ENCODE data around the gene PCBP3. TPM values are rescaled to one million over a fixed set of nuclear protein-coding genes. Genes with fewer than 3 reads are reported as not detected.

PCBP3 gene
- total RNA-seq, 2 experiments from 2014 or later = 3.4 to 3.8 TPM

GRCh38 chr21:45979651-45980050 is 336.1 kb downstream of the PCBP3 start:
- intact Hi-C loops (cut with DNase I, micrococcal nuclease) = loop anchor here (2.0 to 10.0 kb wide), 7 partner anchors 92 to 425 kb away; partner anchors contain the start of genes COL6A2 (in 1 of the 2), MCM3AP (in 1 of the 2), PCBP3 (in 1 of the 2) and PCNT (in 1 of the 2)
- POLR2A ChIA-PET = no interaction called here

GRCh38 chr21:45980271-45980670 is 336.7 kb downstream of the PCBP3 start:
- ChIA-PET CTCF (no interaction called here), POLR2A (no interaction called here)
- Mint-ChIP-seq H3K27me3 (peaks cover 18% of the 10 kb centered on the region), H3K9me3 (no peaks in the 10 kb centered on the region), H3K4me1 (ENCODE audit: low read depth) (peaks cover 5% of the 10 kb centered on the region), H3K36me3 (ENCODE audit: low read depth) (no peaks in the 10 kb centered on the region), H3K4me3 (no peak overlapping the region), H3K27ac (no peak overlapping the region)
- TF ChIP-seq CTCF (IDR thresholded peaks at IDR 0.05) = no peak
- H3K4me1 ChIP-seq (ENCODE audit: insufficient read depth, low read length) = peaks cover 33% of the 10 kb centered on the region
- peaks cover 0 to 8% of the 10 kb centered on the region in 2 experiments for H3K9me3 ChIP-seq (ENCODE audit: control insufficient read depth in 1 of 2, insufficient read depth in 1 of 2, low read length in 2 of 2)
- H3K27ac ChIP-seq (ENCODE audit: low read depth in 1 of 2, low read length in 2 of 2) = no peak overlapping the region
- ATAC-seq (ENCODE audit: poor library complexity) (no peak), DNase-seq (no peak)
- no peaks in the 10 kb centered on the region for H3K36me3 ChIP-seq (ENCODE audit: insufficient read depth, low read length)
- H3K27me3 ChIP-seq (ENCODE audit: control insufficient read depth in 1 of 2, insufficient read depth in 2 of 2, low read length in 2 of 2) = peaks cover 6 to 7% of the 10 kb centered on the region in 2 experiments
- H3K4me3 ChIP-seq (ENCODE audit: low read length) = no peak overlapping the region
- intact Hi-C loops (cut with DNase I, micrococcal nuclease) = loop anchor here in 1 of 2 experiments (2.0 to 10.0 kb wide), 5 partner anchors 93 to 425 kb away; partner anchors contain the start of genes PCBP3 and PCNT

More at GRCh38 chr21:45979651-45980050, 336.1 kb downstream of the PCBP3 start:
- DNase-seq (peak in 2 of 14 experiments; percentile 16 to 30), ATAC-seq (ENCODE audit: poor library complexity) (no peak)
- H3K9me3 ChIP-seq (ENCODE audit: control insufficient read depth in 1 of 2, insufficient read depth in 1 of 2, low read length in 2 of 2) = peaks cover 0 to 8% of the 10 kb centered on the region in 2 experiments
- no peak for TF ChIP-seq CTCF (IDR thresholded peaks at IDR 0.05)
- H3K27me3 Mint-ChIP-seq = peaks cover 20% of the 10 kb centered on the region
- H3K4me3 Mint-ChIP-seq = no peak overlapping the region
- H3K36me3 ChIP-seq (ENCODE audit: insufficient read depth, low read length) = no peaks in the 10 kb centered on the region
- H3K27ac Mint-ChIP-seq = no peak overlapping the region
- no peaks in the 10 kb centered on the region for H3K9me3 Mint-ChIP-seq
- no peaks in the 10 kb centered on the region for H3K36me3 Mint-ChIP-seq (ENCODE audit: low read depth)
- CTCF ChIA-PET = no interaction called here
- peaks cover 13% of the 10 kb centered on the region in 2 experiments for H3K27me3 ChIP-seq (ENCODE audit: control insufficient read depth in 1 of 2, insufficient read depth in 2 of 2, low read length in 2 of 2)
- H3K27ac ChIP-seq (ENCODE audit: low read depth in 1 of 2, low read length in 2 of 2) = no peak overlapping the region
- no peak overlapping the region for H3K4me3 ChIP-seq (ENCODE audit: low read length)
- H3K4me1 Mint-ChIP-seq (ENCODE audit: low read depth) = peaks cover 5% of the 10 kb centered on the region
- peaks cover 39% of the 10 kb centered on the region for H3K4me1 ChIP-seq (ENCODE audit: insufficient read depth, low read length)

GRCh38 chr21:45980697-45981096 is 337.2 kb downstream of the PCBP3 start:
- ChIA-PET CTCF (no interaction called here), POLR2A (no interaction called here)
- H3K9me3 ChIP-seq (ENCODE audit: control insufficient read depth in 1 of 2, insufficient read depth in 1 of 2, low read length in 2 of 2) = peaks cover 0 to 8% of the 10 kb centered on the region in 2 experiments
- H3K27ac Mint-ChIP-seq = no peak overlapping the region
- intact Hi-C loops (cut with DNase I, micrococcal nuclease) = loop anchor here in 1 of 2 experiments (2.0 to 10.0 kb wide), 5 partner anchors 93 to 426 kb away; partner anchors contain the start of genes PCBP3 and PCNT
- DNase-seq = no peak
- no peaks in the 10 kb centered on the region for H3K9me3 Mint-ChIP-seq
- peaks cover 14% of the 10 kb centered on the region for H3K27me3 Mint-ChIP-seq
- H3K27ac ChIP-seq (ENCODE audit: low read depth in 1 of 2, low read length in 2 of 2) = no peak overlapping the region
- peaks cover 5 to 6% of the 10 kb centered on the region in 2 experiments for H3K27me3 ChIP-seq (ENCODE audit: control insufficient read depth in 1 of 2, insufficient read depth in 2 of 2, low read length in 2 of 2)
- peaks cover 32% of the 10 kb centered on the region for H3K4me1 ChIP-seq (ENCODE audit: insufficient read depth, low read length)
- H3K36me3 ChIP-seq (ENCODE audit: insufficient read depth, low read length) = no peaks in the 10 kb centered on the region
- H3K36me3 Mint-ChIP-seq (ENCODE audit: low read depth) = no peaks in the 10 kb centered on the region
- no peak overlapping the region for H3K4me3 Mint-ChIP-seq
- ATAC-seq (ENCODE audit: poor library complexity) = no peak
- H3K4me3 ChIP-seq (ENCODE audit: low read length) = peak overlapping the region; percentile 59
- TF ChIP-seq CTCF (IDR thresholded peaks at IDR 0.05) = no peak
- peaks cover 5% of the 10 kb centered on the region for H3K4me1 Mint-ChIP-seq (ENCODE audit: low read depth)

All from CD4-positive, alpha-beta T cell (primary cell).